Measurements from ENCODE around the gene CRYBG3.
"Not testable (repeated sequence)": the region's sequence is repeated elsewhere in the genome, so short reads cannot be mapped to it uniquely, and the experiment has no call there.

CRYBG3 gene

GRCh38 chr3:97833184-97833583, 11.4 kb downstream of the CRYBG3 start:
- TF ChIP-seq ZNF146 (tag by site-specific recombination; IDR thresholded peaks at IDR 0.05) (peak; percentile 90), ZNF580 (tag by site-specific recombination; IDR thresholded peaks at IDR 0.05) (peak; percentile 46; the same call in 1 of the 2 replicates)
- H3K27ac ChIP-seq (ENCODE audit: extremely low read depth, low read depth, low read length); CTCF ChIA-PET; H3K9me3 ChIP-seq (ENCODE audit: control insufficient read depth, insufficient read depth, low read depth, low read length); H3K36me3 ChIP-seq (ENCODE audit: control insufficient read depth in 2 of 2, insufficient read depth in 1 of 2, low read length in 2 of 2); H3K4me1 ChIP-seq (ENCODE audit: control insufficient read depth, insufficient read depth, low read length); H3K4me3 ChIP-seq (ENCODE audit: low read depth, low read length); POLR2A ChIA-PET: not testable (repeated sequence)

DNA sequence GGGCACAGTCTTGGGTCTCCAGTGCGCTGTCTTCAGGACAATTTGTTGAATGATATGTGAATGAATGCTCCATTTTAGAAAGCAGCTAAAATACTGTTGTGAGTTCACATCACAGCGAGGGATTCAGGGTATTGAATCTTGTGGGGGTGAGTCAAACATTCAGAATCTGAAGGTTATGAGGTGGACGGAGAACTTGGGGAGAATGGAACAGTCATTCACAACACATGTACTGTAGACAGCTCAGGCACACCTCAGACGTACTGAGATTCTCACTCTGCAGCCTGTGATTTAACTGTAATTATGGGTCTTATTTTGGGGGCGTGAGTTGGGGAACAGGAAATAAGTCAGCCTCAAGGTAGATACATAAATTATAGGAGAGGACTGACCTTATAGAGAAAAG, 13.9 kb downstream of the CRYBG3 start:
- ChIA-PET CTCF (no interaction called here), POLR2A (no interaction called here)
- no peaks in the 10 kb centered on the region for H3K9me3 ChIP-seq (ENCODE audit: control insufficient read depth, insufficient read depth, low read depth, low read length)
- TF ChIP-seq ZNF561 (tag by site-specific recombination; IDR thresholded peaks at IDR 0.05; ENCODE audit: borderline replicate concordance) (no peak), ZNF560 (tag by site-specific recombination; IDR thresholded peaks at IDR 0.05; ENCODE audit: borderline replicate concordance) (no peak), ZNF596 (tag by site-specific recombination; IDR thresholded peaks at IDR 0.05) (no peak), TSHZ1 (tag by site-specific recombination; IDR thresholded peaks at IDR 0.05; ENCODE audit: borderline replicate concordance) (no peak), ZNF626 (tag by site-specific recombination; IDR thresholded peaks at IDR 0.05) (no peak), ZNF621 (tag by site-specific recombination; IDR thresholded peaks at IDR 0.05) (no peak), ZNF549 (tag by site-specific recombination; IDR thresholded peaks at IDR 0.05) (no peak), OSR2 (tag by site-specific recombination; IDR thresholded peaks at IDR 0.05) (no peak)
- TF ChIP-seq, protein P1, sequence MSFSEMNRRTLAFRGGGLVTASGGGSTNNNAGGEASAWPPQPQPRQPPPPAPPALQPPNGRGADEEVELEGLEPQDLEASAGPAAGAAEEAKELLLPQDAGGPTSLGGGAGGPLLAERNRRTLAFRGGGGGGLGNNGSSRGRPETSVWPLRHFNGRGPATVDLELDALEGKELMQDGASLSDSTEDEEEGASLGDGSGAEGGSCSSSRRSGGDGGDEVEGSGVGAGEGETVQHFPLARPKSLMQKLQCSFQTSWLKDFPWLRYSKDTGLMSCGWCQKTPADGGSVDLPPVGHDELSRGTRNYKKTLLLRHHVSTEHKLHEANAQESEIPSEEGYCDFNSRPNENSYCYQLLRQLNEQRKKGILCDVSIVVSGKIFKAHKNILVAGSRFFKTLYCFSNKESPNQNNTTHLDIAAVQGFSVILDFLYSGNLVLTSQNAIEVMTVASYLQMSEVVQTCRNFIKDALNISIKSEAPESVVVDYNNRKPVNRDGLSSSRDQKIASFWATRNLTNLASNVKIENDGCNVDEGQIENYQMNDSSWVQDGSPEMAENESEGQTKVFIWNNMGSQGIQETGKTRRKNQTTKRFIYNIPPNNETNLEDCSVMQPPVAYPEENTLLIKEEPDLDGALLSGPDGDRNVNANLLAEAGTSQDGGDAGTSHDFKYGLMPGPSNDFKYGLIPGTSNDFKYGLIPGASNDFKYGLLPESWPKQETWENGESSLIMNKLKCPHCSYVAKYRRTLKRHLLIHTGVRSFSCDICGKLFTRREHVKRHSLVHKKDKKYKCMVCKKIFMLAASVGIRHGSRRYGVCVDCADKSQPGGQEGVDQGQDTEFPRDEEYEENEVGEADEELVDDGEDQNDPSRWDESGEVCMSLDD (tag by site-specific recombination; IDR thresholded peaks at IDR 0.05), result no peak
- TF ChIP-seq, protein P2, sequence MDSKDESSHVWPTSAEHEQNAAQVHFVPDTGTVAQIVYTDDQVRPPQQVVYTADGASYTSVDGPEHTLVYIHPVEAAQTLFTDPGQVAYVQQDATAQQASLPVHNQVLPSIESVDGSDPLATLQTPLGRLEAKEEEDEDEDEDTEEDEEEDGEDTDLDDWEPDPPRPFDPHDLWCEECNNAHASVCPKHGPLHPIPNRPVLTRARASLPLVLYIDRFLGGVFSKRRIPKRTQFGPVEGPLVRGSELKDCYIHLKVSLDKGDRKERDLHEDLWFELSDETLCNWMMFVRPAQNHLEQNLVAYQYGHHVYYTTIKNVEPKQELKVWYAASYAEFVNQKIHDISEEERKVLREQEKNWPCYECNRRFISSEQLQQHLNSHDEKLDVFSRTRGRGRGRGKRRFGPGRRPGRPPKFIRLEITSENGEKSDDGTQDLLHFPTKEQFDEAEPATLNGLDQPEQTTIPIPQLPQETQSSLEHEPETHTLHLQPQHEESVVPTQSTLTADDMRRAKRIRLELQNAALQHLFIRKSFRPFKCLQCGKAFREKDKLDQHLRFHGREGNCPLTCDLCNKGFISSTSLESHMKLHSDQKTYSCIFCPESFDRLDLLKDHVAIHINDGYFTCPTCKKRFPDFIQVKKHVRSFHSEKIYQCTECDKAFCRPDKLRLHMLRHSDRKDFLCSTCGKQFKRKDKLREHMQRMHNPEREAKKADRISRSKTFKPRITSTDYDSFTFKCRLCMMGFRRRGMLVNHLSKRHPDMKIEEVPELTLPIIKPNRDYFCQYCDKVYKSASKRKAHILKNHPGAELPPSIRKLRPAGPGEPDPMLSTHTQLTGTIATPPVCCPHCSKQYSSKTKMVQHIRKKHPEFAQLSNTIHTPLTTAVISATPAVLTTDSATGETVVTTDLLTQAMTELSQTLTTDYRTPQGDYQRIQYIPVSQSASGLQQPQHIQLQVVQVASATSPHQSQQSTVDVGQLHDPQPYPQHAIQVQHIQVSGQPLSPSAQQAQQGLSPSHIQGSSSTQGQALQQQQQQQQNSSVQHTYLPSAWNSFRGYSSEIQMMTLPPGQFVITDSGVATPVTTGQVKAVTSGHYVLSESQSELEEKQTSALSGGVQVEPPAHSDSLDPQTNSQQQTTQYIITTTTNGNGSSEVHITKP (tag by site-specific recombination; IDR thresholded peaks at IDR 0.05), result no peak
- H3K4me3 ChIP-seq (ENCODE audit: low read depth, low read length), result no peak overlapping the region
- no peak overlapping the region for H3K27ac ChIP-seq (ENCODE audit: extremely low read depth, low read depth, low read length)
- no peaks in the 10 kb centered on the region for H3K36me3 ChIP-seq (ENCODE audit: control insufficient read depth in 2 of 2, insufficient read depth in 1 of 2, low read length in 2 of 2)
- no peaks in the 10 kb centered on the region for H3K4me1 ChIP-seq (ENCODE audit: control insufficient read depth, insufficient read depth, low read length)
